ENCODE data around the gene CD19. TPM values are rescaled to one million over a fixed set of nuclear protein-coding genes. Genes with fewer than 3 reads are reported as not detected.

The CD19 gene
- total RNA-seq, 2 donors from 2014 or later, result 1.7 TPM; not detected in 1

GRCh38 chr16:28984619-28985135, 52.9 kb downstream of the CD19 start, which contains the start of gene LAT:
Gene LAT, plus strand, starts transcription at chr16:28985052. Its CDS starts 366 bp downstream, at chr16:28985418.
- H3K4me1 Mint-ChIP-seq (ENCODE audit: low read depth in 2 of 2), result peaks cover 40 to 45% of the 10 kb centered on the region in 2 donors
- no peaks in the 10 kb centered on the region for H3K27me3 Mint-ChIP-seq
- H3K9me3 Mint-ChIP-seq, result no peaks in the 10 kb centered on the region
- peak; percentile 85 to 89 for ATAC-seq
- peaks cover 21% of the 10 kb centered on the region for H3K36me3 Mint-ChIP-seq
- H3K4me3 Mint-ChIP-seq, result peak within 1 kb of the TSS; percentile 89
- DNase-seq (ENCODE audit: low spot score), result peak; percentile 77
- peak within 1 kb of the TSS; percentile 86 to 91 for H3K27ac Mint-ChIP-seq

GRCh38 chr16:28985211-28986041, 53.7 kb downstream of the CD19 start:
- Mint-ChIP-seq H3K9me3 (no peaks in the 10 kb centered on the region), H3K4me1 (ENCODE audit: low read depth in 2 of 2) (peaks cover 45 to 50% of the 10 kb centered on the region in 2 donors), H3K4me3 (peak overlapping the region; percentile 74), H3K27ac (peak overlapping the region; percentile 67 to 91), H3K36me3 (peaks cover 21% of the 10 kb centered on the region), H3K27me3 (no peaks in the 10 kb centered on the region)
- peak; percentile 2 to 15 for ATAC-seq
- peak; percentile 61 for DNase-seq (ENCODE audit: low spot score)

GRCh38 chr16:28986046-28986445, 54.3 kb downstream of the CD19 start:
- Mint-ChIP-seq H3K27me3 (no peaks in the 10 kb centered on the region), H3K9me3 (no peaks in the 10 kb centered on the region), H3K36me3 (peaks cover 21% of the 10 kb centered on the region), H3K27ac (peak overlapping the region; percentile 67 to 91), H3K4me3 (peak overlapping the region; percentile 74), H3K4me1 (ENCODE audit: low read depth in 2 of 2) (peaks cover 47 to 50% of the 10 kb centered on the region in 2 donors)
- ATAC-seq, result no peak
- DNase-seq (ENCODE audit: low spot score), result peak; percentile 10

GRCh38 chr16:28986492-28986891, 54.7 kb downstream of the CD19 start:
- no peak for DNase-seq (ENCODE audit: low spot score)
- peaks cover 47 to 50% of the 10 kb centered on the region in 2 donors for H3K4me1 Mint-ChIP-seq (ENCODE audit: low read depth in 2 of 2)
- no peaks in the 10 kb centered on the region for H3K9me3 Mint-ChIP-seq
- peaks cover 21% of the 10 kb centered on the region for H3K36me3 Mint-ChIP-seq
- H3K27me3 Mint-ChIP-seq, result no peaks in the 10 kb centered on the region
- no peak for ATAC-seq
- peak overlapping the region; percentile 67 to 91 for H3K27ac Mint-ChIP-seq
- peak overlapping the region; percentile 74 for H3K4me3 Mint-ChIP-seq

- H3K27me3 Mint-ChIP-seq, result no peaks in the 10 kb centered on the region
- H3K27ac Mint-ChIP-seq, result peak overlapping the region; percentile 53 to 67
- no peak for DNase-seq (ENCODE audit: low spot score)
- H3K36me3 Mint-ChIP-seq, result peaks cover 21% of the 10 kb centered on the region
- peak overlapping the region; percentile 74 for H3K4me3 Mint-ChIP-seq
- no peaks in the 10 kb centered on the region for H3K9me3 Mint-ChIP-seq
- H3K4me1 Mint-ChIP-seq (ENCODE audit: low read depth in 2 of 2), result peaks cover 46 to 47% of the 10 kb centered on the region in 2 donors
- ATAC-seq, result no peak
Measured at GRCh38 chr16:28987170-28987853, 55.5 kb downstream of the CD19 start.

Other genes starting within 250 kb of the CD19 start
- 100 to 1,000 TPM; 475 to 520 TPM for gene EIF3C, start 220.5 kb upstream of the CD19 start, total RNA-seq
- 1 to 10 TPM; 4.9 to 7.8 TPM for gene NPIPB9, start 180.2 kb upstream of the CD19 start, total RNA-seq
- 100 to 1,000 TPM; 263 to 336 TPM for gene ATXN2L, start 109.0 kb upstream of the CD19 start, total RNA-seq
- gene TUFM, start 85.6 kb upstream of the CD19 start, total RNA-seq, result 100 to 1,000 TPM; 183 to 358 TPM
- 10 to 100 TPM; 41.6 to 82.8 TPM for gene SH2B1, start 68.1 kb upstream of the CD19 start, total RNA-seq
- gene ATP2A1, start 53.5 kb upstream of the CD19 start, total RNA-seq, result 1 to 10 TPM; 1.4 to 5.0 TPM
- 10 to 100 TPM; 38.4 to 42.5 TPM for gene RABEP2, start 6.7 kb upstream of the CD19 start, total RNA-seq
- gene NFATC2IP, start 19.0 kb downstream of the CD19 start, total RNA-seq, result 100 to 1,000 TPM in 1 of 2 donors, 10 to 100 TPM in 1; 95.4 to 153 TPM
- 10 to 100 TPM; 30.1 to 41.3 TPM for gene SPNS1, start 42.8 kb downstream of the CD19 start, total RNA-seq
- 100 to 1,000 TPM in 1 of 2 donors, 10 to 100 TPM in 1; 56.3 to 108 TPM for gene LAT, start 53.1 kb downstream of the CD19 start, total RNA-seq